Measurements from ENCODE around the gene TMEM120A. TPM values are rescaled to one million over a fixed set of nuclear protein-coding genes. Genes with fewer than 3 reads are reported as not detected.

TMEM120A gene
- total RNA-seq, 1 experiment from 2014 or later = 17.9 TPM

DNA sequence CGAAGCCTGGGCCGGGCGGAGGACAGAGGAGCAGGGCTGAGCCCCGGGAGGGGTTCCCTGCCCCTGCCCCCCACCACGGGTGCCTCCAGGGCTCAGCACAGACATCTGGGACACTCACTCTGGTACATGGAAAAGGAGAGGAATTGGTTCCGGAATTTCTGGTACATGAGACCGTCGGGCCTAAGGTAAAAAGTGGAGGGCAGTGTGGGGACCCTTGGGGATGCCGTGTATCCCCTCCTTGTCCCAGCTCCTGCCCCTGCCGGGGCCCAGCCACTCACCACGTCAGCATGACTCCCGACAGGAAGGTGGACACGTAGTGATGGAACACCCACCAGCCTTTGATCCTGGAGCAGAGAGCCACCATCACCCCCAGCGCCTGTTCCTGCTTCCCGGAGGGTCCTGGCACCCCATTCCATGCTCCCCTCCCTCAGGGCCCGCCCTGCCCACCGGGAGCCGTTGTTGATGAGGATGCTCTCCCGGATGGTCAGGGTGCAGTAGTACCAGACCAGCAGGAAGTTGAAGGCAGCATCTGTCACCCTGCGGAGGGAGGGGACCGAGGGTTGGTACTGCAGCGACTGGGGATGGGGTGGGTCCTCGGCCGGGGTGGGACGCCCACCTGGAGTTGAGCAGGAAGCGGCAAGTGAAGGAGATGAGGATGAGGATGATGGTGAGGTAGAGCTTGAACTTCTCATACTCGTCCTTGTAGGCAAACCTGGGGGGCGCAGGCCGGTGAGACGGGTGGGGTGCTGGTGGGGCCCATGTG is 6.4 kb downstream of the TMEM120A start:
- H3K36me3 ChIP-seq (ENCODE audit: low read depth, low read length) = no peaks in the 10 kb centered on the region
- no peaks in the 10 kb centered on the region for H3K9me3 ChIP-seq (ENCODE audit: low read length)
- ATAC-seq (no peak), DNase-seq (no peak)
- POLR2A ChIA-PET (ENCODE audit: unreplicated experiment) = no interaction called here
- H3K4me1 ChIP-seq (ENCODE audit: insufficient read depth, low read length) = no peaks in the 10 kb centered on the region
- H3K4me2 ChIP-seq (ENCODE audit: low read length) = no peak overlapping the region
- H3K79me2 ChIP-seq (ENCODE audit: low read length) = no peaks in the 10 kb centered on the region
- H3K27ac ChIP-seq (ENCODE audit: low read length) = no peak overlapping the region
- no peaks in the 10 kb centered on the region for H4K20me1 ChIP-seq (ENCODE audit: low read length)
- CTCF ChIA-PET = no interaction called here
- TF ChIP-seq EZH2 (IDR thresholded peaks at IDR 0.05; ENCODE audit: low read length, unreplicated experiment) (no peak), EZH2phosphoT487 (IDR thresholded peaks at IDR 0.05; ENCODE audit: borderline replicate concordance, low read length) (no peak)
- TF ChIP-seq, protein P1, sequence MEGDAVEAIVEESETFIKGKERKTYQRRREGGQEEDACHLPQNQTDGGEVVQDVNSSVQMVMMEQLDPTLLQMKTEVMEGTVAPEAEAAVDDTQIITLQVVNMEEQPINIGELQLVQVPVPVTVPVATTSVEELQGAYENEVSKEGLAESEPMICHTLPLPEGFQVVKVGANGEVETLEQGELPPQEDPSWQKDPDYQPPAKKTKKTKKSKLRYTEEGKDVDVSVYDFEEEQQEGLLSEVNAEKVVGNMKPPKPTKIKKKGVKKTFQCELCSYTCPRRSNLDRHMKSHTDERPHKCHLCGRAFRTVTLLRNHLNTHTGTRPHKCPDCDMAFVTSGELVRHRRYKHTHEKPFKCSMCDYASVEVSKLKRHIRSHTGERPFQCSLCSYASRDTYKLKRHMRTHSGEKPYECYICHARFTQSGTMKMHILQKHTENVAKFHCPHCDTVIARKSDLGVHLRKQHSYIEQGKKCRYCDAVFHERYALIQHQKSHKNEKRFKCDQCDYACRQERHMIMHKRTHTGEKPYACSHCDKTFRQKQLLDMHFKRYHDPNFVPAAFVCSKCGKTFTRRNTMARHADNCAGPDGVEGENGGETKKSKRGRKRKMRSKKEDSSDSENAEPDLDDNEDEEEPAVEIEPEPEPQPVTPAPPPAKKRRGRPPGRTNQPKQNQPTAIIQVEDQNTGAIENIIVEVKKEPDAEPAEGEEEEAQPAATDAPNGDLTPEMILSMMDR (conservative IDR thresholded peaks at IDR 0.05; ENCODE audit: low read depth, low read length) = no peak
- no TSS peak for BruUV-seq (replicated peaks)
- no peak overlapping the region for H2AFZ ChIP-seq (ENCODE audit: low read length)
- H3K9ac ChIP-seq (ENCODE audit: low read length) = no peak overlapping the region
- intact Hi-C loops (cut with micrococcal nuclease) = no loop called here
- H3F3A ChIP-seq (ENCODE audit: low read length, unreplicated experiment) = no peaks in the 10 kb centered on the region
- H3K9me2 ChIP-seq (replicated peaks; ENCODE audit: low read length) = no peaks in the 10 kb centered on the region
- no peaks in the 10 kb centered on the region for H3K27me3 ChIP-seq (ENCODE audit: low read length)
- H3K4me3 ChIP-seq (ENCODE audit: low read length) = no peak overlapping the region

DNA sequence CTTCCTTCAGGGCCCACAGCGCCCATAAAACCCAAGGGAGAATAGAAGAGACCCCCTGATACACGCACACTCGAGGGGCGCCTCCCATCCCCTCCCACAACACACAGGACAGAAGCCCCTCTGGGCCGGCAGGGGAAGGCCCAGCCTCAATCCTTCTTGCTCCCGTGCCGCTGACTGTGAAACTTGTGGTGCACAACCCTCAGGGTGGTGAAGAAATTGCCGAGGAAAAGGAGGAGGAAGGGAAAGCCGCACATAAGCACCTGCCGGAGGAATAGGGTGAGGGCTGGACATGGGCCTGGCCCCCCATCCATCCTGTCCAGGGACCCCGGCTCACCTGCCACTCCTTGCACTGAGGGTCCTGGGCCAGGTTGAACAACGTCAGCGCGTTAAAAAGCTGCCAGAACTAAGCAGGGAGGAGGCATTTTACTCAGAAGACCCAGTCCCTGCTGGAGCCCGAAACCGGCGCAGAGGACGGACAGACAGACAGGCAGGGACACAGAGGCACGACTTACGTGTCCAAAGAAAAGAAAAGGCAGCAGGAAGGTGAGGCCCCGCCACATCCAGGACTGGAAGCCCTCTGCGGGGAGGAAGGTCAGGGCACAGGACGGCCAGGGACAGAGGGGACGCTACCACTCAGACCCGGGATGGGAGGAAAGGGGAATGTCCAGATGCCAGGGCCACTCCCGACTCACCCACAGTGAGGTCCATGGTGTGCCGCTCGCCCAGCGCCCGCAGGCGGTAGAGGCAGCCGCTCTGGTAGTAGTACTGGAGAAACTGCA is 7.2 kb downstream of the TMEM120A start:
- no peak overlapping the region for H3K27ac ChIP-seq (ENCODE audit: low read length)
- H3K36me3 ChIP-seq (ENCODE audit: low read depth, low read length) = no peaks in the 10 kb centered on the region
- no peaks in the 10 kb centered on the region for H3K79me2 ChIP-seq (ENCODE audit: low read length)
- DNase-seq (no peak), ATAC-seq (no peak; the same call in 1 of the 2 replicates)
- CTCF ChIA-PET = no interaction called here
- BruUV-seq (replicated peaks) = TSS peak; percentile 28
- H4K20me1 ChIP-seq (ENCODE audit: low read length) = no peaks in the 10 kb centered on the region
- no peaks in the 10 kb centered on the region for H3K27me3 ChIP-seq (ENCODE audit: low read length)
- H3K9me3 ChIP-seq (ENCODE audit: low read length) = no peaks in the 10 kb centered on the region
- H3K4me2 ChIP-seq (ENCODE audit: low read length) = no peak overlapping the region
- H2AFZ ChIP-seq (ENCODE audit: low read length) = no peak overlapping the region
- no peaks in the 10 kb centered on the region for H3F3A ChIP-seq (ENCODE audit: low read length, unreplicated experiment)
- no peak overlapping the region for H3K4me3 ChIP-seq (ENCODE audit: low read length)
- intact Hi-C loops (cut with micrococcal nuclease) = no loop called here
- no peak overlapping the region for H3K9ac ChIP-seq (ENCODE audit: low read length)
- H3K4me1 ChIP-seq (ENCODE audit: insufficient read depth, low read length) = no peaks in the 10 kb centered on the region
- TF ChIP-seq, protein P1 (conservative IDR thresholded peaks at IDR 0.05; ENCODE audit: low read depth, low read length) = no peak
- TF ChIP-seq EZH2 (IDR thresholded peaks at IDR 0.05; ENCODE audit: low read length, unreplicated experiment) (no peak), EZH2phosphoT487 (IDR thresholded peaks at IDR 0.05; ENCODE audit: borderline replicate concordance, low read length) (no peak)
- no peaks in the 10 kb centered on the region for H3K9me2 ChIP-seq (replicated peaks; ENCODE audit: low read length)
- POLR2A ChIA-PET (ENCODE audit: unreplicated experiment) = no interaction called here

All from PC-3 (cell line).